Measurements from ENCODE around the gene DNLZ. TPM values are rescaled to one million over a fixed set of nuclear protein-coding genes. Genes with fewer than 3 reads are reported as not detected.

DNLZ gene
- total RNA-seq, 3 donors from 2014 or later = 9.3 to 17.1 (median 10.8) TPM

DNA sequence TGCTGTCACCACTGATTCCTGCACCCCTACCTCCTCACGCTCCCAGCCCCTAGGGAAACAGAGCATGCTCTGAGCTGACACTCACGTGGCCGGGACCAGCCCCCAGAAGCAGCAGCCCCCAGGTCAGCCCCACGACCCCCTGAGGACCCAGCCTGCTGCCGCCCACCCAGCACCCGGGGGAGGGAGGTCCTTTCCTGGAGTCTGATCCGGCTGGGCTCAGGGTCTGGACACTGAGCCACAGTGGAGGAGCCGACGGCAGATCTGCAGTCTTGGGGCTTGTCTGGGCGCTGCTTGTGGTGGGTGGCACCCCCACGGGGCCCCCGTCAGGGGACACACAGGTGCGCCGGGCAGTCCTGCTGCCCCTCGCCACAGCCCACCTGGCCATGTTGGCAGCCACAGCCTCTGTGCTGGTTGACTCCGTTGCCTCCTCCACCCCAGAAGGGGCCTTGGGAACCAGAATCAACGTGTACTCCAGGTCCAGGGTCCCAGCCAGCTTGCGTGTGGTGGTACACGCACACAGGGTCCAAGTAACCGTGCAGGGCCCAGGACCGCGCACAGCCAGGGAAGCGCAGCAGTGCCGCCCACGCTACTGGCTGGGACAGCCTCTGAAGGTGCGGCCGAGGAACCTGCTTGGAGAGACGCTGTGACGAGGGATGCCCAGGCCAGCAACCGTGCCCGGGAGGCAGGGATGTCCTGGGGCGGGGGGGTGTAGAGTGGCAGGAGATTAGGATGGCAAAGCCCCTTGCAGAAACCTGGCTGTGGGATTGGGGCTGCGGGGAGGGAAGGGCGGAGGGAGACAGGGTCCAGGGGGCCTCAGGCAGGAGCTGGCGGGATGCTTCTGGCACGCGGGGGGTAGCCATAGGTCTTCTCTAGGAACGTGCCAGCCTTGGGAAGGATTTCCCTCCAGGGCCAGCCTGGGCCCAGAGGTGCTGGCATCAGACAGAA lies 3.5 kb downstream of the DNLZ start:
- ATAC-seq (no peak), DNase-seq (no peak)
- intact Hi-C loops (cut with DNase I, micrococcal nuclease) = no loop called here
- H3K9me3 ChIP-seq = no peaks in the 10 kb centered on the region
- no peak overlapping the region for H3K4me3 ChIP-seq
- peaks cover 8% of the 10 kb centered on the region for H3K4me1 ChIP-seq (ENCODE audit: low read depth)
- no peaks in the 10 kb centered on the region for H3K36me3 ChIP-seq (ENCODE audit: low read depth)
- TF ChIP-seq, protein P1, sequence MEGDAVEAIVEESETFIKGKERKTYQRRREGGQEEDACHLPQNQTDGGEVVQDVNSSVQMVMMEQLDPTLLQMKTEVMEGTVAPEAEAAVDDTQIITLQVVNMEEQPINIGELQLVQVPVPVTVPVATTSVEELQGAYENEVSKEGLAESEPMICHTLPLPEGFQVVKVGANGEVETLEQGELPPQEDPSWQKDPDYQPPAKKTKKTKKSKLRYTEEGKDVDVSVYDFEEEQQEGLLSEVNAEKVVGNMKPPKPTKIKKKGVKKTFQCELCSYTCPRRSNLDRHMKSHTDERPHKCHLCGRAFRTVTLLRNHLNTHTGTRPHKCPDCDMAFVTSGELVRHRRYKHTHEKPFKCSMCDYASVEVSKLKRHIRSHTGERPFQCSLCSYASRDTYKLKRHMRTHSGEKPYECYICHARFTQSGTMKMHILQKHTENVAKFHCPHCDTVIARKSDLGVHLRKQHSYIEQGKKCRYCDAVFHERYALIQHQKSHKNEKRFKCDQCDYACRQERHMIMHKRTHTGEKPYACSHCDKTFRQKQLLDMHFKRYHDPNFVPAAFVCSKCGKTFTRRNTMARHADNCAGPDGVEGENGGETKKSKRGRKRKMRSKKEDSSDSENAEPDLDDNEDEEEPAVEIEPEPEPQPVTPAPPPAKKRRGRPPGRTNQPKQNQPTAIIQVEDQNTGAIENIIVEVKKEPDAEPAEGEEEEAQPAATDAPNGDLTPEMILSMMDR (IDR thresholded peaks at IDR 0.05) = no peak

DNA sequence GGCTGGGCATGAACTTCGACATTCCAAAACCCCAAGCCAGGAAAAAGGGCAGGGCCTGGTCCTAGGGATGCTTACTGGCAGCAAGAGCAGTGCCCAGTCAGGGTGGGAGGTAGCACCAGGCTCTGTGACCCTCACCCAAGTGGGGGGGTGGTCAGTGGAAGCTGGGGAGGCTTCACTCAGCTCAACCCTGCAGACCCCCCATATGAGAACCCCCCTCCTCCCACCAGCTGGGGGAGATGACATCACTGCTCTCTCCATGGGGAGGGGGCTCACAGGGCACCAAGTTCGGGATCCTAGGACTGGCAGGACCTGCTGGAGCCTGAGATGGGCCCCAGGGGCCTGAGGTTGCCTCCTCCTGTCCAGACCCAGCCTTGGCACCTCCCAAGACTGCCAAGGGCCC lies 4.7 kb downstream of the DNLZ start:
- DNase-seq = no peak
- peaks cover 8% of the 10 kb centered on the region for H3K4me1 ChIP-seq (ENCODE audit: low read depth)
- no peak for ATAC-seq
- no peak overlapping the region for H3K4me3 ChIP-seq
- intact Hi-C loops (cut with DNase I, micrococcal nuclease) = no loop called here
- no peaks in the 10 kb centered on the region for H3K36me3 ChIP-seq (ENCODE audit: low read depth)
- H3K9me3 ChIP-seq = no peaks in the 10 kb centered on the region
- TF ChIP-seq, protein P1 (IDR thresholded peaks at IDR 0.05) = no peak

DNA sequence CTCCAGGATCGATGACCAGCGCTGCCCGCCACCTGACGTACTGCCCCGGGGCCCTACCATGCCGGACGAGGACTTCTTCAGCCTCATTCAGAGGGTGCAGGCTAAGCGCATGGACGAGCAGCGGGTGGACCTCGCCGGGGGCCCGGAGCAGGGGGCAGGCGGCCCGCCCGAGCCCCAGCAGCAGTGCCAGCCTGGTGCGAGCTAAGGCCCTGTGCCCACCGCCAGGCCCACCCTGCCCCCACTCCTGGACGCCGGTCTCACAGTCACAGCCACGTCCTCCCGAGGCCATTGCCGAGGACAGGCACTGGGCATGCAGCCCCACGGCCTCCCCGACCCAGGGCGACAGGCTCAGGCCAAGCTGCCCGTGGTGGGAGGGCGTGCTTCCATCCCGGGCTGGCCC lies 5.5 kb downstream of the DNLZ start:
- intact Hi-C loops (cut with DNase I, micrococcal nuclease) = no loop called here
- DNase-seq = no peak
- H3K4me1 ChIP-seq (ENCODE audit: low read depth) = peaks cover 7% of the 10 kb centered on the region
- TF ChIP-seq, protein P1 (IDR thresholded peaks at IDR 0.05) = no peak
- H3K36me3 ChIP-seq (ENCODE audit: low read depth) = no peaks in the 10 kb centered on the region
- no peaks in the 10 kb centered on the region for H3K9me3 ChIP-seq
- no peak overlapping the region for H3K4me3 ChIP-seq
- ATAC-seq = no peak

DNA sequence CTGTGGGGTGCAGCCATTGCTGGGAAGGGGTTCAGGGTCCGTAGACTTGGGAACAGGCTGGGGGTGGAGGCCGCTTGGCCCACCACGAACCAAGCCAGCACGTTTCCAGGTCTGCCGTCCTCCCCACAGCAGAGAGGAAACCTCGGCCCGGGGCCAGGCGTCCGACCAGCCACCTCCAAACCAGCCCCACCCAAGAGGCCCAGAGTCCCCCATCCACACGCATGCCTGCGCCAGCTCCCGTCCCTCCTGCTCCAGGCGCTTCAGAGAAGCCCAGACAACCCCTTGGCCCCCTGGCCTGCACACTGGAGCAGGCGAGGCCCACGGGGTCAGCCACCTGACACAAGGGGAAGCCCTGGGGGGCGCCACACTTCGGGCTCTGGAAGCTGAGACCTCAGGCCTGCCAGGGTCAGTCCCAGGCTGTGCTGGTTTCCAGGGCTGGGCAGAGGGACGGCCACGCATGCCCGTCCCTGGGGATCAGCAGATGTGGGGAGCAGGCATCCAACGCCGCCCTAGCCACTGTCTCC lies 6.3 kb downstream of the DNLZ start:
- Histone ChIP-seq H3K4me1 (ENCODE audit: low read depth) (no peaks in the 10 kb centered on the region), H3K4me3 (no peak overlapping the region), H3K36me3 (ENCODE audit: low read depth) (no peaks in the 10 kb centered on the region), H3K9me3 (no peaks in the 10 kb centered on the region)
- TF ChIP-seq, protein P1 (IDR thresholded peaks at IDR 0.05) = no peak
- intact Hi-C loops (cut with DNase I, micrococcal nuclease) = no loop called here
- ATAC-seq (no peak), DNase-seq (no peak)

DNA sequence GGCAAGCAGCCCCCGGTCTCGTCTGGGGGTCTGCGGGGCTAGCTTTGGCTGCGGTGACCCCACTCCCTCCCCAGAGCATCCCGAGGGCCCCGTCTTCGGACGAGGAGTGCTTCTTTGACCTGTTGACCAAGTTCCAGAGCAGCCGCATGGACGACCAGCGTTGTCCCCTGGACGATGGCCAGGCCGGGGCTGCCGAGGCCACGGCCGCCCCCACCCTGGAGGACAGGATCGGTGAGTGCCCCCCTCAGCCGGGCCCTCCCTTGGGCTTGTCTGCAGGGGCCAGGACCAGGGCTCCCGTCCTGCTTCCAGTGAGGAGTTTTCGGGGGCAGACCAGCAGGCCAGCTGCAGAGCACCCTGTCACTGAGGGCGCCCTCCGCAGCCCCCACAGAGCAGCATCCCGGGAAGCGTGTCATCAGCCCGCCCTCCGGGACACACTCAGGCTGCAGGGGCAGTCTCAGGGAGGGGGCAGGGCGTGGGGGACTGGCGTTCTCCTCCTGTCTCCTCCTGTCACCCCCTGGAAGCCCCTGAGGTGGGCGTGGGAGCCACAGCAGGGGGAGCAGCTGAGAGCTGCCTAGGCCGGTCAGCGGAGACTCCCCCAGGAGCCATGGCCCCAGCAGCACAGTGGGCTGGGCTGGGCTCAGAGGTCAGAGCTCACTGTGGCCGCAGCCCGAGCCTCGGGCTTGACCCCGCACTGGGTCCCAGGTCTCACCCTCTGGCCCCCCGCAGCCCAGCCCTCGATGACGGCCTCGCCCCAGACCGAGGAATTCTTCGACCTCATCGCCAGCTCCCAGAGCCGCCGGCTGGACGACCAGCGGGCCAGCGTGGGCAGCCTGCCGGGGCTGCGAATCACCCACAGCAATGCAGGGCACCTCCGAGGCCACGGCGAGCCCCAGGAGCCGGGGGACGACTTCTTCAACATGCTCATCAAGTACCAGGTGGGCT lies 7.7 kb downstream of the DNLZ start:
- intact Hi-C loops (cut with DNase I, micrococcal nuclease) = no loop called here
- Histone ChIP-seq H3K4me3 (no peak overlapping the region), H3K4me1 (ENCODE audit: low read depth) (no peaks in the 10 kb centered on the region), H3K36me3 (ENCODE audit: low read depth) (no peaks in the 10 kb centered on the region), H3K9me3 (no peaks in the 10 kb centered on the region)
- TF ChIP-seq, protein P1 (IDR thresholded peaks at IDR 0.05) = no peak
- ATAC-seq (no peak), DNase-seq (no peak)
